ENCODE data around the gene DNHD1.

DNA sequence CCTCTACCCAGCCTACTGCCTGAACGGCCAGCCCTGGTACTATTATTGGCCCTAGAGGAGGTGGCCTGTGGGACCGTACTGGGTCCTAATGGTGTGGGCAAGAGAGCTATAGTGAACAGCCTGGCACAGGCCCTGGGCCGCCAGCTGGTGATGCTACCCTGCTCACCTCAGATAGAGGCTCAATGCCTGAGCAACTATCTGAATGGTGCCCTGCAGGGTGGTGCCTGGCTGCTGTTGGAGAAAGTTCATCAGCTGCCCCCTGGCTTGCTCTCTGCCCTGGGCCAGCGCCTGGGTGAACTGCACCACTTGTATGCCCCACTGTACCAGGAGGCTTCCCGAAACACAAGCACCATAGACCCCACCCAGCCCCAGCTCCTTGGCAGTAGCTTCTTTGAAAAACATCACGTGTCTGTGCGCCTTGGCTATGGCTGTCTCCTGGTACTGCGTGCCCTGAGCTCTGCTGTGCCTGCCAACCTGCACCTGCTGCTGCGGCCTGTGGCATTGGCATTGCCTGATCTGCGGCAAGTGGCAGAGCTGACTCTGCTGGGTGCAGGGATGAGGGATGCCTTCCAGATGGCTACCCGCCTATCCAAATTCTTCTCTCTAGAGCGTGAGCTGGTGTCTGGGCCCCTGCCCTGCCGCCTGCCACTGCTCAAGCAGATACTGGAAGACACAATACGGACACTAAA, 49.0 kb downstream of the DNHD1 start:
- no peak for TF ChIP-seq GATA2 (IDR thresholded peaks at IDR 0.05; ENCODE audit: low read depth, low read length)
- no peak for TF ChIP-seq GATA3 (IDR thresholded peaks at IDR 0.05; ENCODE audit: low read depth, low read length)
